Fibroblast of mammary gland (primary cell): ENCODE results near the gene TMEM92.

ENCODE experiments used
- DNase-seq: peaks from one replicate; pipeline ENCODE4 v3.0.0-alpha.2; 2010; ENCODE audit warnings: low read depth
- H3K4me3 ChIP-seq: 2 replicates; pipeline ENCODE4 v1.5.1; 2011; ENCODE audit warnings: low read depth, mild to moderate bottlenecking, low read length, moderate library complexity; ENCODE audit not compliant: control insufficient read depth
- CTCF ChIP-seq: conservative IDR thresholded peaks from 2 replicates; pipeline ENCODE4 v1.5.1; 2011; ENCODE audit warnings: low read depth, low read length, inconsistent platforms; ENCODE audit not compliant: control insufficient read depth, insufficient read depth

The TMEM92 gene

GRCh38 chr17:50307654-50308053, 33.4 kb downstream of the TMEM92 start:
- no peak for TF ChIP-seq CTCF
- DNase-seq: no peak
- no peak overlapping the region for H3K4me3 ChIP-seq

GRCh38 chr17:50308666-50309065, 34.4 kb downstream of the TMEM92 start:
- no peak overlapping the region for H3K4me3 ChIP-seq
- DNase-seq: no peak
- TF ChIP-seq CTCF: no peak

GRCh38 chr17:50310455-50311111, 36.3 kb downstream of the TMEM92 start:
- no peak for DNase-seq
- no peak overlapping the region for H3K4me3 ChIP-seq
- no peak for TF ChIP-seq CTCF

- H3K4me3 ChIP-seq: no peak overlapping the region
These were observed 36.8 kb downstream of the TMEM92 start for GRCh38 chr17:50311112-50311460.

GRCh38 chr17:50311483-50311882, 37.2 kb downstream of the TMEM92 start:
- H3K4me3 ChIP-seq: no peak overlapping the region
- no peak for TF ChIP-seq CTCF

More at GRCh38 chr17:50311112-50311460, 36.8 kb downstream of the TMEM92 start:
- TF ChIP-seq CTCF: no peak
- no peak for DNase-seq

GRCh38 chr17:50312308-50312707, 38.0 kb downstream of the TMEM92 start:
- DNase-seq: no peak
- no peak overlapping the region for H3K4me3 ChIP-seq
- no peak for TF ChIP-seq CTCF

More at GRCh38 chr17:50311483-50311882, 37.2 kb downstream of the TMEM92 start:
- no peak for DNase-seq

- no peak overlapping the region for H3K4me3 ChIP-seq
- DNase-seq: no peak
These were observed 40.3 kb downstream of the TMEM92 start for GRCh38 chr17:50314456-50315011.

More at GRCh38 chr17:50314456-50315011, 40.3 kb downstream of the TMEM92 start:
- TF ChIP-seq CTCF: no peak
